Uterus (tissue), 2 donors: ENCODE results near the gene INF2.

ENCODE experiments used
- CTCF ChIP-seq, 4 experiments: fragments of 200-600 bp in 2 of 4; fragments of 450-650 bp in 2 of 4; sonication (generic) in 2 of 4; IDR thresholded peaks; one replicate each; pipeline ENCODE4 v1.5.1; 2016 to 2019; ENCODE audit warnings: antibody characterized with exemption in 4 of 4, mild to moderate bottlenecking in 2 of 4, moderate library complexity in 1 of 4
- POLR2A ChIP-seq, 2 donors: fragments of 450-650 bp; IDR thresholded peaks; one replicate each; pipeline ENCODE4 v1.6.1; 2016; ENCODE audit warnings: antibody characterized with exemption in 2 of 2, mild to moderate bottlenecking in 1 of 2, moderate library complexity in 1 of 2

GRCh38 chr14:104678346-104678745 is 11.1 kb upstream of the INF2 start:
- TF ChIP-seq CTCF (IDR thresholded peaks at IDR 0.05) (no peak), POLR2A (IDR thresholded peaks at IDR 0.05) (no peak)
